SW480 (cell line): Measurements from ENCODE around the gene SETBP1.
A peak's percentile ranks its signal among the peaks of the same experiment; 100 is the strongest.
"Not testable (repeated sequence)": the region's sequence is repeated elsewhere in the genome, so short reads cannot be mapped to it uniquely, and the experiment has no call there.

Experiments
- DNase-seq: peaks from one replicate; pipeline ENCODE4 v3.0.0-alpha.2; 2016; ENCODE audit warnings: low spot score

The SETBP1 gene

GRCh38 chr18:44704135-44704789, 23.6 kb downstream of the SETBP1 start:
- no peak for DNase-seq

- no peak for DNase-seq
These were observed 24.5 kb downstream of the SETBP1 start for GRCh38 chr18:44705075-44705675.

- no peak for DNase-seq
These were observed 27.9 kb downstream of the SETBP1 start for GRCh38 chr18:44708451-44709083.

GRCh38 chr18:44709307-44710126, 28.8 kb downstream of the SETBP1 start:
- DNase-seq, result no peak

GRCh38 chr18:44710931-44711330, 30.2 kb downstream of the SETBP1 start:
- DNase-seq, result no peak

GRCh38 chr18:44712025-44712424, 31.3 kb downstream of the SETBP1 start:
- no peak for DNase-seq

- DNase-seq, result no peak
These were observed 32.7 kb downstream of the SETBP1 start for GRCh38 chr18:44713435-44713834.

GRCh38 chr18:44714376-44714775, 33.7 kb downstream of the SETBP1 start:
- no peak for DNase-seq

- DNase-seq, result no peak
These were observed 34.6 kb downstream of the SETBP1 start for GRCh38 chr18:44715245-44715644.

- no peak for DNase-seq
These were observed 35.2 kb downstream of the SETBP1 start for GRCh38 chr18:44715842-44716241.

- DNase-seq, result no peak
These were observed 36.0 kb downstream of the SETBP1 start for GRCh38 chr18:44716697-44717163.

GRCh38 chr18:44719519-44720060, 38.9 kb downstream of the SETBP1 start:
- no peak for DNase-seq

GRCh38 chr18:44721748-44722147, 41.1 kb downstream of the SETBP1 start:
- DNase-seq, result not testable (repeated sequence)

- no peak for DNase-seq
These were observed 42.7 kb downstream of the SETBP1 start for GRCh38 chr18:44723411-44723810.

- DNase-seq, result no peak
These were observed 43.6 kb downstream of the SETBP1 start for GRCh38 chr18:44724105-44724778.

GRCh38 chr18:44725300-44726058, 44.8 kb downstream of the SETBP1 start:
- peak; percentile 13 for DNase-seq

GRCh38 chr18:44726059-44726421, 45.4 kb downstream of the SETBP1 start:
- DNase-seq, result no peak

- no peak for DNase-seq
These were observed 46.6 kb downstream of the SETBP1 start for GRCh38 chr18:44727291-44727690.

- no peak for DNase-seq
These were observed 49.0 kb downstream of the SETBP1 start for GRCh38 chr18:44729631-44730101.

GRCh38 chr18:44730803-44731529, 50.3 kb downstream of the SETBP1 start:
- no peak for DNase-seq
